Mesenchymal stem cell (in vitro differentiated cells and primary cell): Measurements from ENCODE around the gene SLC9A9.

Experiments
- DNase-seq: peaks from one replicate; pipeline ENCODE4 v3.0.0-alpha.2; 2013
- H2AFZ ChIP-seq: one replicate; pipeline ENCODE4 v1.6.1; 2013; ENCODE audit warnings: low read depth, mild to moderate bottlenecking, control low read depth, inconsistent platforms, low read length, moderate library complexity
- H2AK5ac ChIP-seq: 2 replicates; pipeline ENCODE4 v1.6.1; 2013; ENCODE audit warnings: low read length, moderate library complexity, mild to moderate bottlenecking, inconsistent platforms; ENCODE audit not compliant: severe bottlenecking
- H2BK120ac ChIP-seq: one replicate; pipeline ENCODE4 v1.6.1; 2013; ENCODE audit warnings: low read depth, mild to moderate bottlenecking, inconsistent platforms, low read length, moderate library complexity
- H2BK12ac ChIP-seq, 2 experiments: one replicate each; pipeline ENCODE4 v1.6.1; 2013; ENCODE audit warnings: inconsistent platforms in 2 of 2, low read length in 2 of 2, mild to moderate bottlenecking in 2 of 2, moderate library complexity in 2 of 2, control low read depth in 1 of 2
- H2BK15ac ChIP-seq: one replicate; pipeline ENCODE4 v1.6.1; 2013; ENCODE audit warnings: mild to moderate bottlenecking, low read depth, inconsistent platforms; ENCODE audit not compliant: poor library complexity, severe bottlenecking
- H2BK5ac ChIP-seq: 2 replicates; pipeline ENCODE4 v1.6.1; 2013; ENCODE audit warnings: low read depth, mild to moderate bottlenecking, low read length, control low read depth, inconsistent platforms; ENCODE audit not compliant: poor library complexity, severe bottlenecking
- H3K14ac ChIP-seq, 2 experiments: one replicate each; pipeline ENCODE4 v1.6.1; 2013; ENCODE audit warnings: inconsistent platforms in 2 of 2, low read length in 2 of 2, control low read depth in 1 of 2, mild to moderate bottlenecking in 1 of 2, moderate library complexity in 1 of 2
- H3K18ac ChIP-seq, 2 experiments: one replicate each; pipeline ENCODE4 v1.6.1; 2013; ENCODE audit warnings: inconsistent platforms in 2 of 2, low read length in 2 of 2, control low read depth in 1 of 2, low read depth in 1 of 2, mild to moderate bottlenecking in 1 of 2
- H3K23ac ChIP-seq, 2 experiments: one replicate each; pipeline ENCODE4 v1.6.1; 2013; ENCODE audit warnings: inconsistent platforms in 2 of 2, low read length in 2 of 2, mild to moderate bottlenecking in 2 of 2, moderate library complexity in 2 of 2, control low read depth in 1 of 2
- H3K27ac ChIP-seq: 2 replicates; pipeline ENCODE4 v1.5.1; 2013; ENCODE audit warnings: mild to moderate bottlenecking, moderate library complexity, low read length, control low read depth, inconsistent platforms; ENCODE audit not compliant: poor library complexity, severe bottlenecking
- H3K27me3 ChIP-seq, 2 experiments: 2 replicates each; pipeline versions ENCODE4 v1.6.1 to v1.7.0; 2013; ENCODE audit warnings: low read length in 2 of 2, mild to moderate bottlenecking in 2 of 2, moderate library complexity in 2 of 2, control low read depth in 1 of 2, inconsistent platforms in 1 of 2; ENCODE audit not compliant: control insufficient read depth in 1 of 2, insufficient read depth in 1 of 2
- H3K36me3 ChIP-seq, 2 experiments: 2 replicates each; pipeline versions ENCODE4 v1.6.1 to v1.7.0; 2013; ENCODE audit warnings: low read length in 2 of 2, control low read depth in 1 of 2, inconsistent platforms in 1 of 2, low read depth in 1 of 2, mild to moderate bottlenecking in 1 of 2; ENCODE audit not compliant: insufficient read depth in 2 of 2, control insufficient read depth in 1 of 2
- H3K4ac ChIP-seq, 2 experiments: one replicate each; pipeline ENCODE4 v1.6.1; 2013; ENCODE audit warnings: inconsistent platforms in 2 of 2, low read length in 2 of 2, mild to moderate bottlenecking in 2 of 2, moderate library complexity in 2 of 2, control low read depth in 1 of 2, low read depth in 1 of 2
- H3K4me1 ChIP-seq: 2 replicates; pipeline ENCODE4 v1.6.1; 2013; ENCODE audit warnings: low read depth, low read length, control low read depth; ENCODE audit not compliant: control insufficient read depth, insufficient read depth
- H3K4me2 ChIP-seq: 2 replicates; pipeline ENCODE4 v1.6.1; 2013; ENCODE audit warnings: low read length, mild to moderate bottlenecking, inconsistent platforms; ENCODE audit not compliant: poor library complexity, severe bottlenecking
- H3K4me3 ChIP-seq, 2 experiments: 2 replicates each; pipeline versions ENCODE4 v1.5.1 to v1.7.0; 2013; ENCODE audit warnings: low read length in 2 of 2, mild to moderate bottlenecking in 2 of 2, control low read depth in 1 of 2, low read depth in 1 of 2; ENCODE audit not compliant: insufficient read depth in 1 of 2
- H3K79me1 ChIP-seq: replicated peaks from 2 replicates; pipeline ENCODE4 v1.6.1; 2013; ENCODE audit warnings: mild to moderate bottlenecking, control low read depth, low read length, inconsistent platforms; ENCODE audit not compliant: poor library complexity, severe bottlenecking
- H3K9ac ChIP-seq: 2 replicates; pipeline ENCODE4 v1.7.0; 2013; ENCODE audit warnings: mild to moderate bottlenecking, low read length, moderate library complexity
- H3K9me3 ChIP-seq: 2 replicates; pipeline ENCODE4 v1.7.0; 2013; ENCODE audit warnings: mild to moderate bottlenecking, low read length; ENCODE audit not compliant: control insufficient read depth
- H4K8ac ChIP-seq: one replicate; pipeline ENCODE4 v1.6.1; 2013; ENCODE audit warnings: inconsistent platforms, mild to moderate bottlenecking, low read length, moderate library complexity
- H4K91ac ChIP-seq: one replicate; pipeline ENCODE4 v1.6.1; 2013; ENCODE audit warnings: mild to moderate bottlenecking, low read length, inconsistent platforms
- WGBS: methylation state at CpG from one replicate; pipeline ENCODE4 v1.1.7; 2013; ENCODE audit warnings: mixed read lengths; 5-methylcytosine and 5-hydroxymethylcytosine counted together

Gene SLC9A9

DNA sequence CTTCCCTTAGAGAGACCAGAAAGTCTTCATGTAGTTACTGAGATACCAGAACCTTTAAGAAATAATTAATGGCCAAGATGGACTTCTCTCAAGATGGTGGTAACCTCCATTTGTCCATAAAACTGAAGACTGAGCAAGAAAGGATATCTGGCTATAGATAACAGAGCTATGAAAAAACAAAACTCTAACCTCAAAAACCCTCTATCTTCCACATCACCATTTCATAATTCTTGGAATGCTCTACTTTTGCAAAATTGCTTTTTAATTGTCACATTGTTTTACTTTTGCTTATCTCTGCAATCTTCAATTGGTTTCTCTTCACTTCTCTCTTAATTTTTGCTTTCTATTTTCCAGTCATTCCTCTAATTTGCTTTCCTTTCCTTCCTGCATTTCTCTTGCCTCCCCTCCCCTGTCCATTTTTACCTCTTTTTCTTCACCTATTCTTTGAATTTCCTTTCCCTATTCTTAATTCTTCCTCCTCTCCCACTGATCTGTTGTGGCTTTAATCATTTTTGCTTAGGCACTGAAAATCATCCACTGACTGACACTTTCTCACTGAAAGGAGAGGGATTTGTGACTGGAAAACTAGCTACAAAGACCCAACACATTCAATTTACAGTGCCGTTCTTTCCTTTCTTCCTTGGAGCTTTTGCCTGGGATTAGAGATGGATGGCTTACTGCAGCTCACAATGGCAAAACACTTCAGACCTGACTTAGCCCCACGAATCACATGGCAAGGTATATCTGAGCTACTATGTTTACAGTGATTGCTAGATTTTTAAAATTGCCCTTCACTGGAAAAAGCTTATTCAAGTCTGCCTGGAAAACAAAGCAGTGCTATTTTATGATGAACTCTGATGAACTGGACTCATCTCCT, 485.9 kb downstream of the SLC9A9 start:
- Histone ChIP-seq H3K9me3 (no peaks in the 10 kb centered on the region), H2BK15ac (no peak overlapping the region), H3K23ac (no peak overlapping the region), H4K91ac (no peak overlapping the region), H2BK12ac (no peak overlapping the region), H3K4ac (no peak overlapping the region), H3K27me3 (no peaks in the 10 kb centered on the region), H2BK5ac (peak overlapping the region; percentile 5), H2AK5ac (no peak overlapping the region), H3K27ac (peak overlapping the region; percentile 2), H3K4me3 (no peak overlapping the region), H3K36me3 (no peaks in the 10 kb centered on the region), H3K9ac (no peak overlapping the region), H2BK120ac (no peak overlapping the region), H3K4me2 (no peak overlapping the region), H2AFZ (no peak overlapping the region), H3K18ac (no peak overlapping the region), H3K79me1 (no peaks in the 10 kb centered on the region), H3K14ac (no peak overlapping the region), H4K8ac (no peak overlapping the region), H3K4me1 (no peaks in the 10 kb centered on the region)
- peak; percentile 4 for DNase-seq
- 100% methylated on average over 1 of the region's 2 CpGs for WGBS

DNA sequence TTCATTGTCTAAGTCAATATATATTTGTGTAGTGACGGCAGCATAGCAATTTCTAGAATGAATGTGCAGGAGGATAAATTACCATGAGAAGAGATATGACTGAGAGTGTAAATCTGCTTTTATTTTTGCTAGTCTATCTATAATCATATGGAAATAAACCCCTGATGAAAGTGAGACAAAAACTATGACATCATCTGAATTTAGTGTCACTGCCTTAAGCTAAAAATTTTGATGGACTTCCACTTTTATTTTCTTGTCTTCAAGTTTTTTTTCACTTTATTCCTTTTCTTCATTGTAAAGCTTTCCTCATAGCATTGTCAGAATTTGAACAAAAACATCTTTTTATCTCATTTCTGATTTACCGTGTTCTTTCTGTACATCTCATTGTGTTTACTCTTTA, 486.7 kb downstream of the SLC9A9 start:
- no peak for DNase-seq
- Histone ChIP-seq H3K27me3 (no peaks in the 10 kb centered on the region), H2BK5ac (no peak overlapping the region), H4K91ac (no peak overlapping the region), H3K23ac (no peak overlapping the region), H3K4me3 (no peak overlapping the region), H2BK12ac (no peak overlapping the region), H2AFZ (no peak overlapping the region), H2BK120ac (no peak overlapping the region), H3K9ac (no peak overlapping the region), H2BK15ac (no peak overlapping the region), H3K9me3 (no peaks in the 10 kb centered on the region), H4K8ac (no peak overlapping the region), H3K18ac (no peak overlapping the region), H3K14ac (no peak overlapping the region), H3K79me1 (no peaks in the 10 kb centered on the region), H3K4ac (no peak overlapping the region), H3K36me3 (no peaks in the 10 kb centered on the region), H3K4me2 (no peak overlapping the region), H3K4me1 (no peaks in the 10 kb centered on the region), H2AK5ac (no peak overlapping the region), H3K27ac (no peak overlapping the region)
- no CpG with 5 or more reads among the region's 2 CpGs for WGBS

DNA sequence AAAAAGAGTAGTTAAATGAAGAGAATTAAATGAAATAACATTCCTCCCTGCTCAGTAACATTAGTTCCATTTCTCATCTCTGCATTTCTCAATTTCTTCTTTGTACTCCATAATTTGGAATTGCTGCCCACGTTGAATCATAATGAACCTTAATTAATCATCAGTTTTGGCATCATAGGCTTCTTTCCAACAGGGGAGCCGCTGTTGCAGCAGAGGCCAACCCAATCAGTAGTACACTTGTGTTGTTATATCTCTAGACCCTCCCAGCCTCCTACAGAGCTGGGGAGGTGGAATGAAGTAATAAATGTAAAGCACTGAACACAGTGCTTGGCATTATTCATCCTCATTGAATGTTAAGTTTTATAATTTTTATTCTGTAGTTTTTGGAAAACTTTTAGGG, 488.0 kb downstream of the SLC9A9 start:
- no peaks in the 10 kb centered on the region for H3K79me1 ChIP-seq
- no peaks in the 10 kb centered on the region for H3K27me3 ChIP-seq
- H2BK5ac ChIP-seq = no peak overlapping the region
- no peaks in the 10 kb centered on the region for H3K36me3 ChIP-seq
- H3K14ac ChIP-seq = no peak overlapping the region
- H2BK12ac ChIP-seq = no peak overlapping the region
- H3K27ac ChIP-seq = no peak overlapping the region
- H3K9ac ChIP-seq = no peak overlapping the region
- DNase-seq = no peak
- no peak overlapping the region for H4K8ac ChIP-seq
- no peak overlapping the region for H3K18ac ChIP-seq
- H3K4me2 ChIP-seq = no peak overlapping the region
- H3K4ac ChIP-seq = no peak overlapping the region
- no peak overlapping the region for H2AK5ac ChIP-seq
- no peaks in the 10 kb centered on the region for H3K9me3 ChIP-seq
- no peak overlapping the region for H3K23ac ChIP-seq
- no peak overlapping the region for H4K91ac ChIP-seq
- no peak overlapping the region for H3K4me3 ChIP-seq
- no peaks in the 10 kb centered on the region for H3K4me1 ChIP-seq
- 92% methylated on average over 2 of the region's 2 CpGs for WGBS
- H2AFZ ChIP-seq = no peak overlapping the region
- H2BK15ac ChIP-seq = no peak overlapping the region
- H2BK120ac ChIP-seq = no peak overlapping the region

DNA sequence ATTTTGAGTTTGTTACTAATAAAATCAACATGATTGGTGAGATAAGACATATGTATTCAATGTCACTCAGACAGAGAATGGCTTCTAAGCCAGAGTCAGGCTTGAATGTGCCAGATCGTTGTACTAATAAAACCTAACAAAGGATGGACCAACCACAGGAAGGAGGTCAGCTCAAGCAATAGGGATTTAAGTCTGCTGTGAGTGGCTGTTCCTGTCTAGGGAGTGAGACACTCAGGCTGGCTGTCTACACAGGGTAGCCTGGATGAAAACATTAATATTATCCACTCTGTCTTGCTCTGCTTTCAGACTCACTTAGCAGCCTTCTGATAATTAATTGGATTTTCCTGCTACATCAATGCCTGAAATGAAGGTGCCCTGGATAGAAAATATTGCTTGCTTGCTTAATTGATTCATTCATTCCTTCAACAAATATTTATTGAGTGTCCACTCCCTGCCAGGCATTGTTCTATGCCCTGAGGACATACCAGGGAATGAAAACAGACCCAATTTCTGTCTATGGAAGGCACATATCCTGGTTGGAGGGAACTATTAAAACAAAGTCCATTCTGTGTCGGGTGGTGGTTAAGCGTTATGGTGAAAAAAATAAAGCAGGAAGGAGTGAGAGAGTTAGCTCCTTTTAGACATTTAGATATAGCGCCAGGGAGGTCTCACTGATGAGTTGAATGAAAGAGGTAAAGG, 489.3 kb downstream of the SLC9A9 start:
- no peak overlapping the region for H3K9ac ChIP-seq
- no peak overlapping the region for H2BK120ac ChIP-seq
- no peak overlapping the region for H3K27ac ChIP-seq
- no peaks in the 10 kb centered on the region for H3K9me3 ChIP-seq
- H2BK12ac ChIP-seq = no peak overlapping the region
- H3K23ac ChIP-seq = no peak overlapping the region
- DNase-seq = no peak
- peak overlapping the region in 1 of 2 experiments; percentile 49 for H3K18ac ChIP-seq
- no peak overlapping the region for H2BK15ac ChIP-seq
- peak overlapping the region in 1 of 2 experiments; percentile 29 for H3K14ac ChIP-seq
- no peak overlapping the region for H4K8ac ChIP-seq
- no peaks in the 10 kb centered on the region for H3K4me1 ChIP-seq
- no peak overlapping the region for H3K4me2 ChIP-seq
- H3K36me3 ChIP-seq = no peaks in the 10 kb centered on the region
- no peak overlapping the region for H2AK5ac ChIP-seq
- WGBS = 85% methylated on average over 4 of the region's 4 CpGs
- no peak overlapping the region for H4K91ac ChIP-seq
- H3K27me3 ChIP-seq = no peaks in the 10 kb centered on the region
- H2BK5ac ChIP-seq = no peak overlapping the region
- no peak overlapping the region for H3K4ac ChIP-seq
- H2AFZ ChIP-seq = no peak overlapping the region
- no peak overlapping the region for H3K4me3 ChIP-seq
- H3K79me1 ChIP-seq = no peaks in the 10 kb centered on the region
